OCI-LY7 (cell line): ENCODE data around the gene MRPS16. TPM values are rescaled to one million over a fixed set of nuclear protein-coding genes. Genes with fewer than 3 reads are reported as not detected.

Experiments
- BruUV-seq: library from RNA; stranded (reverse); fragments of 400-500 nt; replicated peaks from 2 replicates; lab custom pipeline; 2021; lab: Mats Ljungman, UMichigan
- CTCF ChIA-PET: fragments of 300-600 bp; sonication (Branson Sonifier 250); formaldehyde crosslinking; loops from one replicate; lab custom pipeline; 2022; ENCODE audit warnings: antibody characterized with exemption; ENCODE audit not compliant: unreplicated experiment; lab: Charles Lee
- POLR2A ChIA-PET: fragments of 300-600 bp; sonication (Branson Sonifier 250); formaldehyde crosslinking; loops from one replicate; lab custom pipeline; 2022; ENCODE audit warnings: antibody characterized with exemption; lab: Charles Lee
- DNase-seq: peaks from one replicate; pipeline ENCODE4 v3.0.0-alpha.2; 2015; ENCODE audit warnings: low spot score
- H2AFZ ChIP-seq: fragments of 200-600 bp; sonication (generic), shearing (Covaris generic); 2 replicates; pipeline ENCODE4 v1.6.1; 2014; ENCODE audit warnings: mild to moderate bottlenecking, antibody characterized with exemption, low read length, moderate library complexity
- H3K27ac ChIP-seq: fragments of 200-600 bp; sonication (generic); 2 replicates; pipeline ENCODE4 v1.5.1; 2014; ENCODE audit warnings: mixed run types, low read depth, mild to moderate bottlenecking, moderate library complexity, low read length, inconsistent platforms; ENCODE audit not compliant: poor library complexity, severe bottlenecking
- H3K36me3 ChIP-seq: fragments of 200-600 bp; sonication (generic); 2 replicates; pipeline ENCODE4 v1.6.1; 2014; ENCODE audit warnings: mild to moderate bottlenecking, antibody characterized with exemption, low read length, moderate library complexity, mixed read lengths; ENCODE audit not compliant: insufficient read depth
- H3K4me1 ChIP-seq: fragments of 200-600 bp; sonication (generic); 2 replicates; pipeline ENCODE4 v1.5.1; 2014; ENCODE audit warnings: mild to moderate bottlenecking, low read length; ENCODE audit not compliant: insufficient read depth, poor library complexity, severe bottlenecking
- H3K4me2 ChIP-seq: fragments of 200-600 bp; sonication (generic); 2 replicates; pipeline ENCODE4 v1.6.1; 2014; ENCODE audit warnings: mild to moderate bottlenecking, low read length
- H3K4me3 ChIP-seq: fragments of 200-600 bp; sonication (generic); 2 replicates; pipeline ENCODE4 v1.5.1; 2014; ENCODE audit warnings: mild to moderate bottlenecking, low read depth, low read length; ENCODE audit not compliant: poor library complexity, severe bottlenecking
- H3K79me2 ChIP-seq: fragments of 200-600 bp; sonication (generic); 2 replicates; pipeline ENCODE4 v1.6.1; 2016; ENCODE audit warnings: low read depth, mild to moderate bottlenecking, low read length, moderate library complexity, mixed read lengths; ENCODE audit not compliant: insufficient read depth
- H3K9me2 ChIP-seq: fragments of 200-600 bp; sonication (generic); 2 replicates; pipeline ENCODE4 v1.6.1; 2016; ENCODE audit warnings: mild to moderate bottlenecking, low read length, mixed read lengths; ENCODE audit not compliant: insufficient read depth
- H3K9me3 ChIP-seq: fragments of 200-600 bp; sonication (generic); 2 replicates; pipeline ENCODE4 v1.6.1; 2014; ENCODE audit warnings: mild to moderate bottlenecking, mixed run types, low read length, mixed read lengths
- H4K20me1 ChIP-seq: fragments of 200-600 bp; sonication (generic); 2 replicates; pipeline ENCODE4 v1.6.1; 2014; ENCODE audit warnings: mild to moderate bottlenecking, antibody characterized with exemption, low read length, moderate library complexity, mixed read lengths; ENCODE audit not compliant: insufficient read depth
- EZH2phosphoT487 ChIP-seq: fragments of 200-600 bp; sonication (generic); IDR thresholded peaks from 2 replicates; pipeline ENCODE4 v1.6.1; 2018; ENCODE audit warnings: low read depth, borderline replicate concordance, mild to moderate bottlenecking, mixed run types, antibody characterized with exemption, low read length, moderate library complexity, mixed read lengths
- intact Hi-C: fragments of 100-400 bp; cut with micrococcal nuclease; formaldehyde crosslinking; loops from one replicate; pipeline ENCODE4 v1.10.0; 2022; ENCODE audit not compliant: unreplicated experiment
- total RNA-seq, 2 experiments: library from RNA; depleted of rRNA in 1 of 2; stranded (reverse); fragments of >200 nt in 1 of 2; shearing (Covaris generic) in 1 of 2; gene quantifications; 2 replicates each; pipeline ENCODE4 v1.2.3, GENCODE V29; 2014 to 2022
- TF ChIP-seq, protein P1 (sequence below): fragments of 200-600 bp; sonication (generic); conservative IDR thresholded peaks from 2 replicates; pipeline ENCODE4 v1.5.1; 2014; ENCODE audit warnings: mild to moderate bottlenecking, antibody characterized with exemption, low read length, moderate library complexity, mixed read lengths

The MRPS16 gene
- total RNA-seq, 2 experiments from 2014 or later, result 81.6 to 135 TPM

DNA sequence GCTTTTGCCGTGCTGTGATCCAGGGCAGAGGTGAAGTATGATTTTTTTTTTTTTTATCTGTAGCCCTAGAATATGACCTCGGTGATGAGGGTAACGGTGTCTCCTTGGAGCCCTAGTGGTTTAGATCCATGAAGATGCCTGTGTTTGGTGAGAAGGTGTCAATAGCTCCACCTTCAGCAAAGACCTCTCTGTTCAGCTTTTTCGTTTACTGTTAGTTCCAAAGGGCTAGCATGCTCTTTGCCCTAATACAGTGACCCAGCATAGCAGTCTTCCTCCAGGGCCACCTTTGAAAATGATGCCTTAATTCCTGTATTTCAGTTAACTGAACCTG, 746 bp upstream of the MRPS16 start:
- Histone ChIP-seq H3K27ac (peak overlapping the region; percentile 79), H3K9me3 (no peaks in the 10 kb centered on the region), H3K79me2 (peaks cover 58% of the 10 kb centered on the region), H3K9me2 (no peaks in the 10 kb centered on the region), H3K4me1 (peaks cover 38% of the 10 kb centered on the region), H4K20me1 (no peaks in the 10 kb centered on the region), H3K4me3 (peak overlapping the region; percentile 86), H2AFZ (peak overlapping the region; percentile 81; the same call in 1 of the 2 replicates), H3K4me2 (peak overlapping the region; percentile 72), H3K36me3 (peaks cover 37% of the 10 kb centered on the region)
- CTCF ChIA-PET, result no interaction called here
- POLR2A ChIA-PET, result interaction anchor here (0.5 to 1.7 kb wide), 10 partner anchors 8 to 356 kb away, joined by 3 to 6 read pairs (median 3); no protein-coding TSS in a partner anchor
- BruUV-seq, result no TSS peak
- DNase-seq, result peak; percentile 63
- intact Hi-C loops, result loop anchor here (2.0 kb wide), 1 partner anchor 160 kb away; no protein-coding TSS in a partner anchor
- TF ChIP-seq EZH2phosphoT487, result no peak
- TF ChIP-seq, protein P1, sequence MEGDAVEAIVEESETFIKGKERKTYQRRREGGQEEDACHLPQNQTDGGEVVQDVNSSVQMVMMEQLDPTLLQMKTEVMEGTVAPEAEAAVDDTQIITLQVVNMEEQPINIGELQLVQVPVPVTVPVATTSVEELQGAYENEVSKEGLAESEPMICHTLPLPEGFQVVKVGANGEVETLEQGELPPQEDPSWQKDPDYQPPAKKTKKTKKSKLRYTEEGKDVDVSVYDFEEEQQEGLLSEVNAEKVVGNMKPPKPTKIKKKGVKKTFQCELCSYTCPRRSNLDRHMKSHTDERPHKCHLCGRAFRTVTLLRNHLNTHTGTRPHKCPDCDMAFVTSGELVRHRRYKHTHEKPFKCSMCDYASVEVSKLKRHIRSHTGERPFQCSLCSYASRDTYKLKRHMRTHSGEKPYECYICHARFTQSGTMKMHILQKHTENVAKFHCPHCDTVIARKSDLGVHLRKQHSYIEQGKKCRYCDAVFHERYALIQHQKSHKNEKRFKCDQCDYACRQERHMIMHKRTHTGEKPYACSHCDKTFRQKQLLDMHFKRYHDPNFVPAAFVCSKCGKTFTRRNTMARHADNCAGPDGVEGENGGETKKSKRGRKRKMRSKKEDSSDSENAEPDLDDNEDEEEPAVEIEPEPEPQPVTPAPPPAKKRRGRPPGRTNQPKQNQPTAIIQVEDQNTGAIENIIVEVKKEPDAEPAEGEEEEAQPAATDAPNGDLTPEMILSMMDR, result peak; percentile 69

DNA sequence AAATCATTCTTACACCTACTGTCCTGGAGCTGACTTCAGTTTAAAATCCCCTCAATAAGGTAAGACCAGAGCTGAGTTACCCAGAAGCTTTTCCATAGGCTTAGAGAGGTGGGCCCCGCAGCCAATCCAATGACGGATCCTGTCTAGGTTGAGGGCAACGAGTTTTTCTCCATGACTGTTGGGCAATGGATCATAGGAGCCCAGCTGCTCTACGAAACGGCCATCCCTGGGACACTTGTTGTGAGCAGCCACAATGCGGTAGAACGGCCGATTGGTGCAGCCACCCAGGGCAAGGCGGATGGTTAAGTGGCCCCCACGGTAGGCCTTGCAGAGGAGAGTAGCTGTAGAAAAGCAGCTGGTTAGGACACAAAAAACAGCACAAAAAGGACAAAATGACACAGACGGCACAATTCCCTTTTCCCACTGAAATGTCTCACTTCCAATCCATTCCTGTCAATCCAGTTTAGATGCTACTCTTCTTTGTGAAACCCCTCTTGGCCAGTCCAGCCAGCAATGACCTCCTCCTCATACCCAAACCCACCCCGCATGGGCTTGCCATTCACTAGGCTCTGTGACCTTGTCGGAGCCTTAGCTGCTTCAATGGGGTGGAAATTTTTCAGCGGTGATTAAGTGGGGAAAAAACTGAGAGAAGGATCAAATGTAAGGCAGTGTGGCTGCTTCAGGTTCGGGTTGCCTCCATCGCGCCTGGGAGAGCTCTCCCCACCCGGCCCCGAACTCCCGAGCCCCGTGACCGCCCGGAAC, 580 bp downstream of the MRPS16 start:
- POLR2A ChIA-PET, result interaction anchor here (0.6 to 1.7 kb wide), 5 partner anchors 7 to 1981 kb away, joined by 3 to 6 read pairs (median 3); no protein-coding TSS in a partner anchor
- peaks cover 43% of the 10 kb centered on the region for H3K36me3 ChIP-seq
- H3K4me1 ChIP-seq, result peaks cover 46% of the 10 kb centered on the region
- intact Hi-C loops, result loop anchor here (2.0 kb wide), 1 partner anchor 161 kb away; no protein-coding TSS in a partner anchor
- BruUV-seq, result TSS peak; percentile 71
- H3K9me2 ChIP-seq, result no peaks in the 10 kb centered on the region
- H3K27ac ChIP-seq, result peak overlapping the region; percentile 79
- no peak for TF ChIP-seq EZH2phosphoT487
- TF ChIP-seq, protein P1, result no peak
- no peaks in the 10 kb centered on the region for H3K9me3 ChIP-seq
- H3K4me3 ChIP-seq, result peak overlapping the region; percentile 86
- DNase-seq, result peak; percentile 19
- CTCF ChIA-PET, result interaction anchor here (0.6 kb wide), 1 partner anchor 12 kb away, joined by 3 read pairs; no protein-coding TSS in a partner anchor
- peak overlapping the region; percentile 99 for H3K4me2 ChIP-seq
- H4K20me1 ChIP-seq, result no peaks in the 10 kb centered on the region
- peaks cover 65% of the 10 kb centered on the region for H3K79me2 ChIP-seq
- peak overlapping the region; percentile 81; the same call in 1 of the 2 replicates for H2AFZ ChIP-seq
